WTC11 (cell line): ENCODE data around the gene ZNF77. TPM values are rescaled to one million over a fixed set of nuclear protein-coding genes. Genes with fewer than 3 reads are reported as not detected.
A peak's percentile ranks its signal among the peaks of the same experiment; 100 is the strongest.

Experiments used
- ATAC-seq: fragments of 200-7000 bp; cut with Tn5 transposase; 2 replicates; pipeline ENCODE4 v1.10.0; 2021; ENCODE audit warnings: mild to moderate bottlenecking, moderate library complexity
- CTCF ChIA-PET: fragments of 300-600 bp; sonication (Branson Sonifier 250); formaldehyde crosslinking; loops from one replicate; lab custom pipeline; 2021; ENCODE audit warnings: antibody characterized with exemption; lab: Charles Lee
- POLR2A ChIA-PET: fragments of 350-600 bp; sonication (Branson Sonifier 250); formaldehyde crosslinking; loops from one replicate; lab custom pipeline; 2021; ENCODE audit warnings: antibody characterized with exemption; lab: Charles Lee
- DNase-seq: peaks from one replicate; pipeline ENCODE4 v3.0.0; 2021; ENCODE audit warnings: low spot score
- H3K27ac Mint-ChIP-seq: 2 replicates; pipeline ENCODE4 v1.8.0; 2021; ENCODE audit warnings: mixed read lengths
- H3K27me3 Mint-ChIP-seq: 2 replicates; pipeline ENCODE4 v1.8.0; 2021; ENCODE audit warnings: low read depth, mild to moderate bottlenecking, moderate library complexity, mixed read lengths
- H3K36me3 Mint-ChIP-seq: 2 replicates; pipeline ENCODE4 v1.8.0; 2021; ENCODE audit warnings: mixed read lengths
- H3K4me1 Mint-ChIP-seq: 2 replicates; pipeline ENCODE4 v1.8.0; 2022; ENCODE audit warnings: mixed read lengths
- H3K4me3 Mint-ChIP-seq: 2 replicates; pipeline ENCODE4 v1.8.0; 2021; ENCODE audit warnings: mild to moderate bottlenecking, moderate library complexity, mixed read lengths
- H3K9me3 Mint-ChIP-seq: 2 replicates; pipeline ENCODE4 v1.8.0; 2021; ENCODE audit warnings: mixed read lengths
- AFF4 ChIP-seq: sonication (generic); formaldehyde crosslinking; IDR thresholded peaks from 2 replicates; pipeline ENCODE4 v1.8.1; 2023; ENCODE audit warnings: mild to moderate bottlenecking, missing genetic modification reagents, borderline replicate concordance
- ATF2 ChIP-seq: sonication (generic); formaldehyde crosslinking; IDR thresholded peaks from 2 replicates; pipeline ENCODE4 v1.8.1; 2022; ENCODE audit warnings: low read depth, missing genetic modification reagents, borderline replicate concordance
- E2F1 ChIP-seq: sonication (generic); formaldehyde crosslinking; IDR thresholded peaks from 2 replicates; pipeline ENCODE4 v1.8.0; 2022; ENCODE audit warnings: mild to moderate bottlenecking, missing genetic modification reagents
- FOXK1 ChIP-seq: sonication (generic); formaldehyde crosslinking; IDR thresholded peaks from 2 replicates; pipeline ENCODE4 v1.8.0; 2022; ENCODE audit warnings: mild to moderate bottlenecking, moderate library complexity, missing genetic modification reagents
- FOXP4 ChIP-seq: sonication (generic); formaldehyde crosslinking; IDR thresholded peaks from 2 replicates; pipeline ENCODE4 v1.8.0; 2022; ENCODE audit warnings: mild to moderate bottlenecking, missing genetic modification reagents
- GRHL2 ChIP-seq: fragments of 250-450 bp; sonication (Bioruptor Pico); IDR thresholded peaks from 2 replicates; pipeline ENCODE4 v1.8.0; 2022; ENCODE audit warnings: mild to moderate bottlenecking, moderate library complexity; ENCODE audit not compliant: insufficient replicate concordance, severe bottlenecking
- JAZF1 ChIP-seq: fragments of 250-450 bp; sonication (Bioruptor Pico); IDR thresholded peaks from 2 replicates; pipeline ENCODE4 v1.9.0; 2021; ENCODE audit warnings: moderate library complexity, mild to moderate bottlenecking, inconsistent platforms
- MYBL2 ChIP-seq: sonication (generic); formaldehyde crosslinking; IDR thresholded peaks from 2 replicates; pipeline ENCODE4 v1.8.1; 2023; ENCODE audit warnings: mild to moderate bottlenecking, moderate library complexity, missing genetic modification reagents
- NFATC4 ChIP-seq: fragments of 250-450 bp; sonication (Bioruptor Pico); IDR thresholded peaks from 2 replicates; pipeline ENCODE4 v1.9.0; 2021; ENCODE audit warnings: mild to moderate bottlenecking
- NR1H2 ChIP-seq: sonication (generic); formaldehyde crosslinking; IDR thresholded peaks from 2 replicates; pipeline ENCODE4 v1.9.0; 2021; ENCODE audit warnings: mild to moderate bottlenecking, moderate library complexity, missing genetic modification reagents
- NR2C2 ChIP-seq: sonication (generic); formaldehyde crosslinking; IDR thresholded peaks from 2 replicates; pipeline ENCODE4 v1.8.0; 2022; ENCODE audit warnings: mild to moderate bottlenecking, missing genetic modification reagents
- SMAD3 ChIP-seq: sonication (generic); formaldehyde crosslinking; IDR thresholded peaks from 2 replicates; pipeline ENCODE4 v1.8.0; 2022; ENCODE audit warnings: missing genetic modification reagents, mild to moderate bottlenecking, borderline replicate concordance
- TCF7 ChIP-seq: sonication (generic); formaldehyde crosslinking; IDR thresholded peaks from 2 replicates; pipeline ENCODE4 v1.8.0; 2022; ENCODE audit warnings: mild to moderate bottlenecking, low read depth, missing genetic modification reagents, moderate library complexity
- TEAD1 ChIP-seq: sonication (generic); formaldehyde crosslinking; IDR thresholded peaks from 2 replicates; pipeline ENCODE4 v1.8.0; 2022; ENCODE audit warnings: mild to moderate bottlenecking, missing genetic modification reagents
- TP53 ChIP-seq: sonication (generic); formaldehyde crosslinking; IDR thresholded peaks from 2 replicates; pipeline ENCODE4 v1.8.1; 2023; ENCODE audit warnings: mild to moderate bottlenecking, missing genetic modification reagents
- ZMAT4 ChIP-seq: fragments of 250-450 bp; sonication (Bioruptor Pico); IDR thresholded peaks from 2 replicates; pipeline ENCODE4 v1.9.0; 2021; ENCODE audit warnings: mild to moderate bottlenecking
- ZNF317 ChIP-seq: sonication (generic); formaldehyde crosslinking; IDR thresholded peaks from 2 replicates; pipeline ENCODE4 v1.8.1; 2023; ENCODE audit warnings: low read depth, mild to moderate bottlenecking, moderate library complexity, missing genetic modification reagents, borderline replicate concordance
- ZNF512 ChIP-seq: sonication (generic); formaldehyde crosslinking; IDR thresholded peaks from 2 replicates; pipeline ENCODE4 v1.8.1; 2022; ENCODE audit warnings: missing genetic modification reagents, borderline replicate concordance
- ZSCAN18 ChIP-seq: fragments of 250-450 bp; sonication (Bioruptor Pico); IDR thresholded peaks from 2 replicates; pipeline ENCODE4 v2.1.2; 2022; ENCODE audit warnings: mild to moderate bottlenecking, moderate library complexity
- total RNA-seq: library from RNA; stranded (reverse); gene quantifications from 3 replicates; pipeline ENCODE4 v1.2.3, GENCODE V29; 2021

Gene ZNF77
- total RNA-seq, 1 experiment from 2014 or later: 4.7 TPM

- peak overlapping the region; percentile 93 for H3K27ac Mint-ChIP-seq
- peaks cover 8% of the 10 kb centered on the region for H3K4me1 Mint-ChIP-seq
- H3K36me3 Mint-ChIP-seq: no peaks in the 10 kb centered on the region
- H3K27me3 Mint-ChIP-seq: no peaks in the 10 kb centered on the region
- no peaks in the 10 kb centered on the region for H3K9me3 Mint-ChIP-seq
- DNase-seq (no peak), ATAC-seq (peak; percentile 8)
- POLR2A ChIA-PET: interaction anchor here (0.9 kb wide), 1 partner anchor 50 kb away, joined by 3 read pairs; no protein-coding TSS in a partner anchor
- TF ChIP-seq TCF7 (CRISPR knock-in tag) (no peak), ATF2 (CRISPR knock-in tag) (no peak), NFATC4 (CRISPR knock-in tag) (no peak), SMAD3 (CRISPR knock-in tag) (no peak), E2F1 (no peak), MYBL2 (CRISPR knock-in tag) (no peak), FOXK1 (CRISPR knock-in tag) (no peak), TP53 (CRISPR knock-in tag) (no peak), ZMAT4 (CRISPR knock-in tag) (no peak), TEAD1 (no peak), GRHL2 (CRISPR knock-in tag) (no peak), ZNF512 (CRISPR knock-in tag) (no peak), FOXP4 (CRISPR knock-in tag) (no peak), ZNF317 (CRISPR knock-in tag) (no peak), JAZF1 (CRISPR knock-in tag) (no peak), AFF4 (CRISPR knock-in tag) (no peak), NR2C2 (CRISPR knock-in tag) (no peak), NR1H2 (CRISPR knock-in tag) (no peak), ZSCAN18 (CRISPR knock-in tag) (no peak)
- CTCF ChIA-PET: interaction anchor here (0.5 to 4.5 kb wide), 71 partner anchors 7 to 535 kb away, joined by 3 to 84 read pairs (median 6); partner anchors contain the start of genes CELF5, THOP1, TLE6 and ZNF555
- H3K4me3 Mint-ChIP-seq: peak overlapping the region; percentile 97
Measured at GRCh38 chr19:2949939-2950285, 5.1 kb upstream of the ZNF77 start.
